K562 (cell line): ENCODE results near the gene AICDA.

Source experiments
- EZH2 ChIP-seq: IDR thresholded peaks from 2 replicates; pipeline ENCODE4 v1.6.1; 2012; ENCODE audit warnings: low read depth, mild to moderate bottlenecking, inconsistent platforms, low read length, borderline replicate concordance
- KLF16 ChIP-seq: IDR thresholded peaks from 2 replicates; pipeline ENCODE4 v1.6.1; 2016; ENCODE audit warnings: antibody characterized with exemption
- MTA2 ChIP-seq: fragments of 450-650 bp; IDR thresholded peaks from 2 replicates; pipeline ENCODE4 v1.6.1; 2016; ENCODE audit warnings: low read depth
- MTA3 ChIP-seq: fragments of 450-650 bp; formaldehyde crosslinking; IDR thresholded peaks from 2 replicates; pipeline ENCODE4 v1.6.1; 2017; ENCODE audit warnings: mild to moderate bottlenecking, borderline replicate concordance
- NR0B1 ChIP-seq: fragments of 450-650 bp; IDR thresholded peaks from one replicate; pipeline ENCODE4 v1.6.1; 2018; ENCODE audit warnings: mild to moderate bottlenecking, moderate library complexity; ENCODE audit not compliant: partially characterized antibody
- PHB2 ChIP-seq: fragments of 450-650 bp; IDR thresholded peaks from 2 replicates; pipeline ENCODE4 v1.6.1; 2017; ENCODE audit warnings: low read depth
- THAP7 ChIP-seq: fragments of 250-450 bp; sonication (Bioruptor Pico); IDR thresholded peaks from 2 replicates; pipeline ENCODE4 v1.5.0; 2021
- TF ChIP-seq, protein P1 (sequence below), 2 experiments: fragments of 450-650 bp in 1 of 2; sonication (generic) in 1 of 2; formaldehyde crosslinking in 1 of 2; IDR thresholded peaks in 1 of 2; conservative IDR thresholded peaks in 1 of 2; 2 replicates each; pipeline versions ENCODE4 v1.6.1 to v1.8.1; 2016 to 2023; ENCODE audit warnings: mild to moderate bottlenecking in 2 of 2, moderate library complexity in 2 of 2, inconsistent platforms in 1 of 2, missing genetic modification reagents in 1 of 2
- TF ChIP-seq, protein P2 (sequence below): sonication (generic); formaldehyde crosslinking; IDR thresholded peaks from 2 replicates; pipeline ENCODE4 v1.4.0; 2020; ENCODE audit warnings: mild to moderate bottlenecking, missing genetic modification reagents

GRCh38 chr12:8564656-8565055 is 48.0 kb downstream of the AICDA start:
- TF ChIP-seq PHB2 (no peak), KLF16 (no peak), MTA2 (no peak), EZH2 (no peak), MTA3 (no peak), NR0B1 (no peak), THAP7 (CRISPR knock-in tag) (no peak)
- TF ChIP-seq, protein P1, sequence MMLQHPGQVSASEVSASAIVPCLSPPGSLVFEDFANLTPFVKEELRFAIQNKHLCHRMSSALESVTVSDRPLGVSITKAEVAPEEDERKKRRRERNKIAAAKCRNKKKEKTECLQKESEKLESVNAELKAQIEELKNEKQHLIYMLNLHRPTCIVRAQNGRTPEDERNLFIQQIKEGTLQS (IDR thresholded peaks at IDR 0.05), result no peak
- TF ChIP-seq, protein P1 (CRISPR knock-in tag; conservative IDR thresholded peaks at IDR 0.05), result no peak
- TF ChIP-seq, protein P2, sequence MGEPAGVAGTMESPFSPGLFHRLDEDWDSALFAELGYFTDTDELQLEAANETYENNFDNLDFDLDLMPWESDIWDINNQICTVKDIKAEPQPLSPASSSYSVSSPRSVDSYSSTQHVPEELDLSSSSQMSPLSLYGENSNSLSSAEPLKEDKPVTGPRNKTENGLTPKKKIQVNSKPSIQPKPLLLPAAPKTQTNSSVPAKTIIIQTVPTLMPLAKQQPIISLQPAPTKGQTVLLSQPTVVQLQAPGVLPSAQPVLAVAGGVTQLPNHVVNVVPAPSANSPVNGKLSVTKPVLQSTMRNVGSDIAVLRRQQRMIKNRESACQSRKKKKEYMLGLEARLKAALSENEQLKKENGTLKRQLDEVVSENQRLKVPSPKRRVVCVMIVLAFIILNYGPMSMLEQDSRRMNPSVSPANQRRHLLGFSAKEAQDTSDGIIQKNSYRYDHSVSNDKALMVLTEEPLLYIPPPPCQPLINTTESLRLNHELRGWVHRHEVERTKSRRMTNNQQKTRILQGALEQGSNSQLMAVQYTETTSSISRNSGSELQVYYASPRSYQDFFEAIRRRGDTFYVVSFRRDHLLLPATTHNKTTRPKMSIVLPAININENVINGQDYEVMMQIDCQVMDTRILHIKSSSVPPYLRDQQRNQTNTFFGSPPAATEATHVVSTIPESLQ (CRISPR knock-in tag), result no peak
